ENCODE data around the gene TFF3. TPM values are rescaled to one million over a fixed set of nuclear protein-coding genes. Genes with fewer than 3 reads are reported as not detected.

Gene TFF3
- total and polyA plus RNA-seq, 2 of the 13 experiments (the other 11 are each of a cell fraction or from before 2014, with no cell fraction given): 14.2 to 26.9 TPM

- FAIRE-seq (no peak), DNase-seq (ENCODE audit: low spot score) (no peak), ATAC-seq (no peak)
- ChIA-PET POLR2A (no interaction called here), CTCF (ENCODE audit: low intra/inter-chr PET ratio, low total read pairs) (no interaction called here)
- Histone ChIP-seq H3K4me1 (ENCODE audit: insufficient read depth, low read length) (peaks cover 16% of the 10 kb centered on the region), H3K27ac (ENCODE audit: extremely low read length, insufficient read depth, low read length) (no peak overlapping the region), H3K79me2 (ENCODE audit: insufficient read depth, low read length) (no peaks in the 10 kb centered on the region), H3K4me2 (ENCODE audit: low read depth, low read length) (no peak overlapping the region), H3K4me3 (replicated peaks in 1 of 3; ENCODE audit: insufficient read depth in 1 of 3, low read depth in 2 of 3, low read length in 3 of 3) (no peak overlapping the region), H3K9ac (ENCODE audit: insufficient read depth, low read depth, low read length) (no peak overlapping the region), H2AFZ (ENCODE audit: low read length) (no peak overlapping the region), H3K36me3 (replicated peaks in 1 of 2; ENCODE audit: control insufficient read depth in 1 of 2, insufficient read depth in 2 of 2, low read length in 2 of 2) (no peaks in the 10 kb centered on the region), H4K20me1 (ENCODE audit: insufficient read depth, low read length) (no peaks in the 10 kb centered on the region), H3K27me3 (ENCODE audit: control insufficient read depth in 1 of 2, insufficient read depth in 2 of 2, low read length in 2 of 2) (peaks cover 0 to 22% of the 10 kb centered on the region in 2 experiments; a peak in 2 of 5 replicates), H3K9me3 (ENCODE audit: low read length) (no peaks in the 10 kb centered on the region)
- 64% methylated on average over 22 of the region's 30 CpGs for WGBS (ENCODE audit: low lambda C conversion rate)
- in situ Hi-C loops (cut with HindIII; ENCODE audit: extremely low pct_ligation_motif_present, low pct_unique_long_range_greater_than_20kb): no loop called here
- BruUV-seq (replicated peaks): no TSS peak
- intact Hi-C loops (cut with micrococcal nuclease; ENCODE audit: unreplicated experiment): no loop called here
- no peak for TF ChIP-seq MNT (IDR thresholded peaks at IDR 0.05)
- TF ChIP-seq ZNF790 (CRISPR knock-in tag; IDR thresholded peaks at IDR 0.05; ENCODE audit: borderline replicate concordance): no peak
- no peak for TF ChIP-seq ZNF674 (CRISPR knock-in tag; IDR thresholded peaks at IDR 0.05; ENCODE audit: low read depth)
- TF ChIP-seq ZNF569 (CRISPR knock-in tag; IDR thresholded peaks at IDR 0.05; ENCODE audit: borderline replicate concordance): no peak
- TF ChIP-seq TBP (CRISPR knock-in tag; IDR thresholded peaks at IDR 0.05): no peak
These were observed 31.8 kb upstream of the TFF3 start for GRCh38 chr21:42346866-42347600.

GRCh38 chr21:42346441-42346840 is 31.2 kb upstream of the TFF3 start:
- Histone ChIP-seq H3K4me3 (replicated peaks in 1 of 3; ENCODE audit: insufficient read depth in 1 of 3, low read depth in 2 of 3, low read length in 3 of 3) (no peak overlapping the region), H3K79me2 (ENCODE audit: insufficient read depth, low read length) (no peaks in the 10 kb centered on the region), H2AFZ (ENCODE audit: low read length) (no peak overlapping the region), H3K9ac (ENCODE audit: insufficient read depth, low read depth, low read length) (no peak overlapping the region), H3K27me3 (ENCODE audit: control insufficient read depth in 1 of 2, insufficient read depth in 2 of 2, low read length in 2 of 2) (peaks cover 0 to 18% of the 10 kb centered on the region in 2 experiments; a peak in 2 of 5 replicates), H3K4me1 (ENCODE audit: insufficient read depth, low read length) (peaks cover 14% of the 10 kb centered on the region), H3K9me3 (ENCODE audit: low read length) (no peaks in the 10 kb centered on the region), H3K36me3 (replicated peaks in 1 of 2; ENCODE audit: control insufficient read depth in 1 of 2, insufficient read depth in 2 of 2, low read length in 2 of 2) (no peaks in the 10 kb centered on the region), H4K20me1 (ENCODE audit: insufficient read depth, low read length) (no peaks in the 10 kb centered on the region), H3K27ac (ENCODE audit: extremely low read length, insufficient read depth, low read length) (no peak overlapping the region), H3K4me2 (ENCODE audit: low read depth, low read length) (no peak overlapping the region)
- WGBS (ENCODE audit: low lambda C conversion rate): 51% methylated on average over 9 of the region's 9 CpGs
- BruUV-seq (replicated peaks): no TSS peak
- intact Hi-C loops (cut with micrococcal nuclease; ENCODE audit: unreplicated experiment): no loop called here
- DNase-seq (ENCODE audit: low spot score) (no peak), FAIRE-seq (no peak), ATAC-seq (no peak)
- CTCF ChIA-PET (ENCODE audit: low intra/inter-chr PET ratio, low total read pairs): no interaction called here
- in situ Hi-C loops (cut with HindIII; ENCODE audit: extremely low pct_ligation_motif_present, low pct_unique_long_range_greater_than_20kb): no loop called here
- POLR2A ChIA-PET: no interaction called here
- TF ChIP-seq ZFP91 (CRISPR knock-in tag; IDR thresholded peaks at IDR 0.05; ENCODE audit: borderline replicate concordance): no peak
- no peak for TF ChIP-seq HBP1 (CRISPR knock-in tag; IDR thresholded peaks at IDR 0.05; ENCODE audit: low read depth)
- TF ChIP-seq ELF3 (CRISPR knock-in tag; IDR thresholded peaks at IDR 0.05): no peak
- no peak for TF ChIP-seq ZNF501 (CRISPR knock-in tag; IDR thresholded peaks at IDR 0.05)
- TF ChIP-seq TBP (CRISPR knock-in tag; IDR thresholded peaks at IDR 0.05): no peak
- TF ChIP-seq ZFP36L2 (CRISPR knock-in tag; IDR thresholded peaks at IDR 0.05): no peak
- TF ChIP-seq HOXA7 (CRISPR knock-in tag; IDR thresholded peaks at IDR 0.05): no peak
